NCI-H1436 treated with DMSO at 0.1 percent for 48 hours (cell line): Measurements from ENCODE around the gene OGG1.

Experiments used
- DNase-seq: peaks from one replicate; lab custom pipeline; 2025; lab: John Stamatoyannopoulos, UW

The OGG1 gene

DNA sequence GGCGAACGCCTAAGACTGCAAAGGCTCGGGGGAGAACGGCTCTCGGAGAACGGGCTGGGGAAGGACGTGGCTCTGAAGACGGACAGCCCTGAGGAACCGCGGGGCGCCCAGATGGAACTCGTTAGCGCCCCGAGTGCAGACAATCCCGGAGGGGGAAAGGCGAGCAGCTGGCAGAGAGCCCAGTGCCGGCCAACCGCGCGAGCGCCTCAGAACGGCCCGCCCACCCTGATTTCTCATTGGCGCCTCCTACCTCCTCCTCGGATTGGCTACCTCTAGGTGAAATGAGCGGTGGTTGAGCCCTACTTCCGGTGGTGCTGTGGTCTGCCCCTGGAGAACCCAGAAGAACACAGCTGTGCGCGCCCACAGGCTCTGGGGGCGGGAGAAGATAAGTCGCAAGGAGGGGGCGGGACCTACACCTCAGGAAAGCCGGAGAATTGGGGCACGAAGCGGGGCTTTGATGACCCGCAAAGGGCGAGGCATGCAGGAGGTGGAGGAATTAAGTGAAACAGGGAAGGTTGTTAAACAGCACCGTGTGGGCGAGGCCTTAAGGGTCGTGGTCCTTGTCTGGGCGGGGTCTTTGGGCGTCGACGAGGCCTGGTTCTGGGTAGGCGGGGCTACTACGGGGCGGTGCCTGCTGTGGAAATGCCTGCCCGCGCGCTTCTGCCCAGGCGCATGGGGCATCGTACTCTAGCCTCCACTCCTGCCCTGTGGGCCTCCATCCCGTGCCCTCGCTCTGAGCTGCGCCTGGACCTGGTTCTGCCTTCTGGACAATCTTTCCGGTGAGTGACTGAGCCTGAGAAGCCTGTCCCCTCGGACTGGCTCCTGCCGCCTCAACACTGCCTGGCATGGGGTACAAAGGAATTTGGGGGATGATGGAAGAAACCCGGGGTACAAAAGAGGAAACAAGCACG is at the start of gene OGG1:
TSS of gene OGG1 (plus strand) at position 308 of the 911 bp plus-strand sequence. CDS start at position 643, 335 bp downstream.
- peak; percentile 75 for DNase-seq

DNA sequence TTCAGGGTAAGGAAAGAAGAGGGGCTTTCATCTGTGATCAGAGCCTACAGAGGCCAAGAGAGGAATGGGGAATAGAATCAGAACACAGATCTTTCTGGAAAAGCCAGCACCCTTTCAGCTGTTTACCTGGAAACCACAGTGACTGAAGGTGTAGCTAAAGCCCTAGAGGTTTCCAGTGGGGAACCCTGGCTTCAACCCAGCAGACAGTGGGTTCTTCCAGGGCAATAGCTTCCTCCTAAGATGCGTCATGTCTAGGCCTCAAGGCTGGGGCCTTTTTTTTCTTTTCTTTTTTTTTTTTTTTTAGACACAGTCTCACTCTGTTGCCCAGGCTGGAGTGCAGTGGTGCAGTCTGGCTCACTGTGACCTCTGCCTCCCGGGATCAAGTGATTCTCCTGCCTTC is 49.2 kb upstream of the OGG1 start:
- DNase-seq, result no peak

DNA sequence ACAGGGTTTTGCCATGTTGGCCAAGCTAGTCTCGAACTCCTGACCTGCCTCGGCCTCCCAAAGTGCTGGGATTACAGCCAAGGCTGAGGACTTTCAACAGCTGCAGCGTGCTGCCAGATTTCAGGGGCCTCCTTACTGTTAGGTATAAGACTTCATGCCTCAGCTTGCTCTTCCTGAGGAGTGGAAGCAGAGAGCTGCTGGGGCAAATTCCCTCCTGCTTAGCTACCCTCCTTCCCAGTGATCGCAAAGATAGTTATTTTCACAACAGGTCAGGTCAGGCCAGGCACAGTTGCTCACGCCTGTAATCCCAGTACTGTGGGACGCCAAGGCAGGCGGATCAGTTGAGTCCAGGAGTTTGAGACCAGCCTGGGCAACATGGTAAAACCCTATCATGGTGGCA is 48.7 kb upstream of the OGG1 start:
- DNase-seq, result no peak

DNA sequence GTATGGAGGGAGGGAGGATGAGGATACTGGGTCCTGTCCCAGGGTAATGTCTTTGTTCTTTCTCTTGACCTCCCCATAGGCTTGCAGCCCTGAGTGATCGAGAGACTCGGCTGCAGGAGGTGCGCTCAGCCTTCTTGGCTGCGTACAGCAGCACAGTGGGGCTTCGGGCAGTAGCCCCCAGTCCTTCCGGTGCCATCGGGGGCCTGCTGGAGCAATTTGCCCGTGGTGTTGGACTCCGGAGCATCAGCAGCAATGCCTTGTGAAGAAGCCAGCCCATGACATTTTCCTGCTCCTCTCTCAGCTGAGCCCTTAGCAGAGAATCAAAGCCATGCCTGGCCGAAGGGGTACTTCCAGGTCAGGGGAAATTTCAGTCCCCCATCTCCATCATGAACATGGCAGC is 48.0 kb upstream of the OGG1 start:
- DNase-seq, result no peak

DNA sequence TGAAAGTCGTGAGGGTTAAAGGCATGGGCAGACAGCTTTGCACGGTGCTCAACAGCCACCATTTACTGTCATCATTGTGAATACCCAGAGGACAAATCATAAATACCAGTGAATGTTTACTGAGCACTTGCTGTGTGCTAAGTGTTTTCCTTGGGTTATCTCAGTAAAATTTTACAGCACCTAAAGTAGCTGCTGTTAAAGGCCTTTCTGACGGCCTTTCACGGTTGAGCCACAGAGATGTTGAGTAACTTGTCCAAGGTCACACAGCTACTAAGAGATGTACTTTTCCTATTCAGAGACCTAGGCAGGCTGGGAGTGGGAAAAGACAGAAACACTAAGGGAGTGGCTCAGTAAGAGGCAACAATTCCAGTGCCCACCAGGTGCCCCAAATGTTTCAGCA is 46.5 kb upstream of the OGG1 start:
- DNase-seq, result no peak

DNA sequence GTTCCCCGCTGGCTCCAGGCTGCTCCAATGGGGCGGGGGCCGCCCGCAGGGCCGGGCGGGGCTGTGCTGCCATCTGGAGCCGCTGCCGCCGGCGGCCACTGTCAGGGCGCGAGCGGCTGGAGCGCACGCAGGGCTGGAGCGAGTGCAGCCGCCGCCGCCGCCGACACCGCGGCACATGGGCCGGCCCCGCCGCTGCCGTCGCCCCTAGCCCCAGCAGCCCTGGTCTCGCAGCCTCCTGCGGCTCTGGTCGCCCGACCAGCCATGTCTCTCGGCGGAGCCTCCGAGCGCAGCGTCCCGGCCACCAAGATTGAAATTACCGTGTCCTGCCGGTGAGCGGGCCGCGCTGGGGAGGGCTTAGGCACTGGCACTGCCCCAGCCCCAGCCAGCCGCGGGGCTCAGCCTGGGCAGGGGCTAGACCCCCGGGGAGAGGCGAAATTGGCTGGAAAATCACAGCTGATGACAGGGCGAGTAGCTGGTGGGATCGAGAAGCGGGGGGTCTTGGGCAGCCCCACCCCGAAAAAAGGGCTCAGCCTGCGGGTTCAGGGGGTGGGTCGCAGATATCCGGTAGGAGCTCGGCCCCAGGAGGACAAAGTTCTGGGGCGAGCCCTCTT is 45.9 kb upstream of the OGG1 start, which contains the start of gene CPNE9:
TSS of gene CPNE9 (plus strand) at position 98 of the 611 bp plus-strand sequence. CDS start at position 262, 164 bp downstream.
- DNase-seq, result no peak

DNA sequence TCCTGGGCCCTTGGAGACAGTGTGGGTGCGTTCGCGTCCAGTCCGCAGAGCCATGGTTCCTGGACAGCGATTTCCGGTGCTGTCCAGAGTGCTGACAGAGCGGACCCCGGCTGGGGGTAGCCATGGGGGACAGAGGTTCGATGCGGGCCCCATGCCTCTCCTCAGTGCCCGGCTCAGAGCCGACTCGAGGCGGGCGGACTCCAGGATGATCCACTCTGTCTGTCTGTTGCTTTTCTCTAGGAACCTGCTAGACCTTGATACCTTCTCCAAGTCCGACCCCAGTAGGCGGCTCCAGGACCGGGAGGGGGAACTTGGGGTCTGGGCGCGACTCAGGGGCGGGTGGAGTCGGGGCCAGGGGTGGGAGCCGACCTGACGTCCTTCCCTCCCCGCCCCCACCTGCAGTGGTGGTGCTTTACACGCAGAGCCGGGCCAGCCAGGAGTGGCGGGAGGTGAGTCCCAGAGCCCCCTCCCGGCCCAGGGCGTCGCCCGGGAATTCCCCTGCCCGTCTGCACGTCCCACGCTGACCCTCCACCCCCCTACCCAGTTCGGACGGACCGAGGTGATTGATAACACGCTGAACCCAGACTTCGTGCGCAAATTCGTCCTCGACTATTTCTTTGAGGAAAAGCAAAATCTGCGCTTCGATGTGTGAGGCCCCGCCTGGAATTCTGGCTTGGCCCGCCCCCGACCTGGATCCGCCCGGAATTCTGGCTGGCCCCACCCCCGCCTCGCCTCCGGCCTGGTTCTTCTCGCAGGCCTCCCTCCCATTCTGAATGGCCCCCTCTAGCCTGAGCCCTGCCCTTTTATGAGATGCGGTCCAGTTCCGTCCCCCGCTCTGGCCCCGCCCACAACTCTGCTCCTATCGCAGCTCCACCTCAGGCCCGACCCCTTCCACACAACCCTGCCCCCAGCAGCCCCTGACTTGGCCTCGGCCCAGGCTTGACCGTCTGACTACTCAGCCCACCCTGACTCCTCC is 45.1 kb upstream of the OGG1 start:
- DNase-seq, result no peak

DNA sequence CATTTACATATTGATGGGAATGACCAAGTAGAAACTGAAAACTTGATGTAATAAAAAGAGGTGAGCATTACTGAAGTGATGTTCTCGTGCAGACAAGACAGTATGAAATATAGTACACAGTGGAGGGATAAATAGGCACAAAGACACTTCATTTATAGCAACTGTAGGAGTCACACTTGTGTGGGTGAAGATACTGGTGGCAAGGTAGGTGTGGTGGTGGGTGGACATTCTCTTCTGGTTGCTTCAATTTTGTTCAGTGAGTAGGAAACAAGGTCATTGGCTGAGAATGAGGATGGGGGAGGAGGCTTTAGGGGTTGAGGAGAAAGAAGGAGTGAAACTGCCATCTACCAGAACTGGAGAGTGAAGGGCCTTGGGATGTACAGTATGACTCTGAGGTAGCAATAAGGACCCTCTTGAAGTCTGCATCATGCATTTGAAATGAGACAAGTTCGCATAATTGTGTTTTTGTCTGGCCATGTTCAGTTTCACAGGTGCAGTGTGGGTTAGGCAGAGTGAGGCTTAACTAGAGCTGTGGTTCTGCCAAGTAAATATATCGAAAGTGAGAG is 39.5 kb upstream of the OGG1 start:
- no peak for DNase-seq

DNA sequence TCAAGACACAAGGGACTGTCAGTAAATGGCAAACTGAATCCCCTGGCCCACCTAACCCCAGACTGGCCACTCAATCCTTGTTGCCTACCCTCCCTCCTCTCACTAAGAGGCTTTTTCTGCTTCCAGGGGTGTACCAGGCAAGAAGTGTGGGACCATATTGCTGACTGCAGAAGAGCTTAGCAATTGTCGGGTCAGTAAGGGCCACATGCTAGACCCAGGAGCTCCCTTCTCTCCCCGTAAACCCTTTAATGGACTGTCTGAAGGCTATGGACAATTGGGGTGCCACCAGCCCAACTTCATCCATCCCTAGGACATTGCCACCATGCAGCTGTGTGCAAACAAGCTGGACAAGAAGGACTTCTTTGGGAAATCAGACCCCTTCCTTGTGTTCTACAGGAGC is 37.3 kb upstream of the OGG1 start:
- DNase-seq, result no peak

DNA sequence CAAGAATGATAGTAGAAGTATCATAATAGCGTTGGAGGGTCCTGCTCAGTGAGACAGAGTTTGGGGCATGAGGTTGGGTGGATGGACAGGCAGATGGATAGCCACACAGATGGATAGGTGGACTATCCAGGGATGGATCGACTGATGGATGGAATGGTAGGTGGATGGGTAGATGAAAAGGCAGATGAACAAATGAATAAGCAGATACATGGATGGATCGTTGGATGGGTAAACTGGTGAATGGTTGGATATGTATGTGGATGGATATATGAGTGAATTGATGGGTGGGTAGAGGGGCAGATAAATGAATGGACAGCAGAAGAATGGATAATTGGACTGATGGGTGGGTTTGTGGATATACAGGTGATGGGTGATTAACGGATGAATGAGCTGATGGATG is 36.6 kb upstream of the OGG1 start:
- no peak for DNase-seq

DNA sequence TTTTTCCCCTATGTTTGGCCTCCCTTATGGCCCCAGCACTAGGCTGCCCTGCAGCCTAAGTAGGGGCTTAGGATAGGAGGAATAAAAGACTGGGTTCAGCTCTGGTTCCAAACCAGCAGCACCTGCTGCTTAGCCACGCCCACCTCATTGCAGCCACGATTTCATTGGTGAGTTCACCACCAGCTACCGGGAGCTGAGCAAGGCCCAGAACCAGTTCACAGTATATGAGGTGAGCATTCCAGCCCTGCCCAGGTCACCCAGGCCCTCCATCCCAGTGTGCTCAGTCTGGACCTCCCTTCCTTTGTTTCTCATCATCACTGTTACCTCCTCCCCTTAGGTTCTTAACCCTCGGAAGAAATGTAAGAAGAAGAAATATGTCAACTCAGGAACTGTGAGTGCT is 34.6 kb upstream of the OGG1 start:
- DNase-seq, result no peak

DNA sequence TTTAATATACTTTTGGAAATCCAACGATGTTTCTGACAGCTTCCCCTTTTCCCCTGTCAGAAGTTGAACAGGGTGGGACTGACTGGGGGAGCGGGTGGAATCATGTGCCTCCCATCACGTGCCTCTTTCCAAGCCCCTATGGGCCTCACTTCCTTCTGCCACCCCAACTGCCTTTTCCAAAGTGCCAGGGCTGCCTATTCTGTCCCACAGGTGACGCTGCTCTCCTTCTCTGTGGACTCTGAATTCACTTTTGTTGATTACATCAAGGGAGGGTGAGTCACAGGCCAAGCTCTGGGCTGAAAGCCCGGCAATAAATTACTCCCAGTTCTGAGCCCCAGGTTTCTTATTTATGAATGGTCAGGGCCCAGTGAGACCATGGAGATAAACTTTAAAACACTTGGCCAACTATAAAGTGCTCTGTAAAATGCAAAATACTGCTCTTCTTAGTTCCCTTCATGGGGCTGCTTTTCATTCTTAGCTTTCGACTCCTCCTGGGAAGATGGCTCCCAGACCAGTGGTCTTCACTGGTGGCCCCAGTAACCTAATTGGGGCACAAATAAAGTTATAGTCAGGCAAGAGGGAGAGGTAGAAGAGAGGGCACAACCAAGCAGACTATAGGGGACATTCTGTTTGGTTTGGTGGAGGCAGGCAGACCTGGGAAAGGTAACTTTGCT is 33.9 kb upstream of the OGG1 start:
- no peak for DNase-seq

DNA sequence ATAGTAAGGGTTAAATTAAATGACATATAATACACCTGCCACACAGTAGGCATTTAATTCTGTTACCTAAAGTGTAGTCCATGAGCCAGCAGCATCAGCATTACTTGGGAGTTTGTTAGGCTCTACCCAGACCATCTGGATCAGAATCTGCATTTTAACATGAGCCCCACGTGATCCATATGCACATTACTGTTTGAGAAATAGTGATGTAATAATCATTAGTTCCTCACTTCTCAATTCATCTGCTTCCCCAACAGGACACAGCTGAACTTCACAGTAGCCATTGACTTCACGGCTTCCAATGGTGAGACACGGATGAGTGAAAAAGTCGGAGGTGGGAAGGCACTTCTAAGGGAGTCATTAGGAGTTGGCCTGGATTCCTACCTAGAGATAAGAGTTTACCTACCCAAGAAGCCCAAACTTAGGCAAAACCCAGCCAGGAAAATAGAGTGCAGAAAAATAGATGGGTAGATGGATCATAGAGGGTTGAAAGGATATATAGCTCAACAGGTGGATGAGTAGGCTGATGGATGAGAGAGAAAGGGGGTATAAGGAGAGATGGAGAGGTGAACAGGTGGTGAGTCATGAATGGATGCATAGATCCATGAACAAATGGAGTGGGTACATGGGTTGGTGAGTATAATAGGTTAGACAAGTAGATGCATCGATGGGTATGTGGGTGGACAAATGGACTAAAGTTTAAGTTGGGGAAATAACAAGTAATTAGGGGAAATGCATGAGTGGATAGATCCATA is 32.8 kb upstream of the OGG1 start:
- no peak for DNase-seq

DNA sequence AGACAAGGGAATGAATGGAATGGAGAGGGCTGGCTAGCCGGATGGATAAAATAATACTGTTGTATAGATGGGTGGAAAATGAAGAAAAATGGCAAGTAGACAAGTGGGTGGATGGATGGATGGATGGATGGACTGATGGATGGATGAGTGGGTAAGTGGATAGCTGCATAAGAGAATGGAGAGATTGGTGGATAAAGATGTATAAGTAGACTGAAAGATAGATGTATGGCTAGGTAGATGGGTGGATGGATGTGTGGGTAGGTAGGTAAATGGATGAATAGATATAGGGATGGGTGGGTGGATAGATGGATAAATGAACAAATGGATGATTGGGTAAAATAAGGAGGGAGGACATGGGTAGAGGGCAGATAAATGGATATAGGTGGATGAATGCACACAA is 32.2 kb upstream of the OGG1 start:
- no peak for DNase-seq

DNA sequence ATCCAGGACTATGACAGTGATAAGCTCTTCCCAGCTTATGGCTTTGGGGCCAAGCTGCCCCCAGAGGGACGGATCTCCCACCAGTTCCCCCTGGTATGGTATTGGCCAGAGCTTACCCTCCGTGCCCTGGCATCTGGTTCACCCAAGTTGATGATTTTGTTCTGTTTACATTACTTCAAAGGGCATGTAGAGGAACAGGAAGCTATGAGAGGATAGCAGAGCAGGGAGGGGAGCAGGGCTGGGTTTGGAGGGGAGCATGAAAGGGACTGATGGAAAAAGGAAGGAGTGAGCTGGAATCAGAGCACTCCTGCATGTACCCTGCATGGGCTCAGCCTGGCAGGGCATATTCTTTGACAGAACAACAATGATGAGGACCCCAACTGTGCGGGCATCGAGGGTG is 31.6 kb upstream of the OGG1 start:
- no peak for DNase-seq

DNA sequence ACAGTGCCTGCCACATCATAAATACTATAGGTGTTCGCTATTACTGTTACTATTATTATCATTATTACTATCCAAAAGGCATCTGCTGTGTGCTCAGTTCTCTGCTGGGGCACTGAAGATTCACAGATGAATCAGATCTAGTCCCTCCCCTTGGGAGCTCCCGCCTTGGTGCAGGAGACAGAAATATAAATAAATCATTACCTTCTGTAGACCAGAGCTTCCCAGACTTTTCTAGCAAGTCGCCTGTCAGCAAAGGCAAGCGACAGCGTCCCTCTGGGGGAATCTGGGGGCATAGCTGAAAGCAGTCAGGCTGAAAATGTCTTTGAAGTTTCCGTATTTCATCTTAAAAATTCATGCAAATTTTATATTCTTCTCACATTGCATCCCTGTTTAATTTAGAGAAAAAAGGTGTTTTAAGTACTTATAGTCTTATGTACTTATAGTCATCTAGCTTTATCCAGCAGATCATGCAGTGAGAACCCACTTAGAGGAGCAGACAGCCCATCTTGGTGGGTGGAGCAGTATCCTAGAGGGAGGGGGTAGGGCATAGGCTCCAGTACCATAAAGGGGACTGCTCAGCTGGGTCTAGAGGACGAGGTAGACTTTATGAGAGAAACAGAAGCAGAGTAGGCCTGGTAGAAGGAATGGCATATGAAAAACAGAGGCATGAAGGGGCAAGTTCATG is 28.6 kb upstream of the OGG1 start:
- no peak for DNase-seq

DNA sequence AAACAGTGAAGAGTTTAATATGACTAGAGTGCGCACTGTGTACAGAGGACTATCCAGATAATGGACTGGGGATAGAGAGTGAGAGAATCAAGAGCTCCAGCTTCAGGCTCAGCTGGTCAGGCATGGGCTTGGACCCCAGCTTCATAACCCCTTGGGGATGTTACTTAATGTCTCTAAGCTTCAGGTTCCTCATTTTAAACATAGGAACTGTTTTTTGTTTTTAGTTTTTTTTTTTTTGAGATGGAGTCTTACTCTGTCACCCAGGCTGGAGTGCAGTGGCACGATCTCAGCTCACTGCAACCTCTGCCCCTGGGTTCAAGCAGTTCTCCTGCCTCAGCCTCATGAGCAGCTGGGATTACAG is 28.1 kb upstream of the OGG1 start:
- no peak for DNase-seq

DNA sequence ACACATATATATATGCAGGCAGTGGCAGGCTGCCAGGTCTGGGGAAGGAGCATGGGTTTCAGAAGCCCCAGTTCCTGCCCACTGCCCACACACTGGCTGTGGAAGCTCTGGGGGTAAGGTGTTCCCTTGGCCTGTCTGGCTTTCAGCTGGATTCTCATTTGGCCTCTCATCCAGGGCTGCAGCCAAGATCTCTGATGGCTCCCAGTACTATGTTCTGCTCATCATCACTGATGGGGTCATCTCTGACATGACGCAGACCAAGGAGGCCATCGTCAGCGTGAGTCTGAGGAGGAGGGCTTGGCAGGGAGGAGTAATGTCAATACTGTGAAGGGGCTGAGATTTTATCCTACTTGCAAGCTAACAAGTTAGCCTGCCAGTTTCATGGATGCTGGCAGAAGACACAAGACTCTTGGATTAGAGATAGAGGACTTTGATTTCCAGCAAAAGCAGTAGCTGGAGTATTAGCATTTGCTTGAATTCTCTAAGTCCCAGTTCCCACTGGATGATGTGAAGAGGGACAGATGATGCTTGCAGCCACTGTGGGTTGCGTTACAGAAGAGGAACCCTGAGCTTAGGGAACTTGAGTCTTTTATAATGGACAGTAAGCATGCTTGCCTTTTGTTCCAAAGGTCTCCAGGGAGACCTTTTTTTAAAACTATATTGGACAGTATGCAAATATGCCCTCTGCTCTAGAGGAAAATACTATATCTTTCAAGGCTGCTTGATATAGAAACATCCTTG is 23.8 kb upstream of the OGG1 start:
- DNase-seq, result no peak

DNA sequence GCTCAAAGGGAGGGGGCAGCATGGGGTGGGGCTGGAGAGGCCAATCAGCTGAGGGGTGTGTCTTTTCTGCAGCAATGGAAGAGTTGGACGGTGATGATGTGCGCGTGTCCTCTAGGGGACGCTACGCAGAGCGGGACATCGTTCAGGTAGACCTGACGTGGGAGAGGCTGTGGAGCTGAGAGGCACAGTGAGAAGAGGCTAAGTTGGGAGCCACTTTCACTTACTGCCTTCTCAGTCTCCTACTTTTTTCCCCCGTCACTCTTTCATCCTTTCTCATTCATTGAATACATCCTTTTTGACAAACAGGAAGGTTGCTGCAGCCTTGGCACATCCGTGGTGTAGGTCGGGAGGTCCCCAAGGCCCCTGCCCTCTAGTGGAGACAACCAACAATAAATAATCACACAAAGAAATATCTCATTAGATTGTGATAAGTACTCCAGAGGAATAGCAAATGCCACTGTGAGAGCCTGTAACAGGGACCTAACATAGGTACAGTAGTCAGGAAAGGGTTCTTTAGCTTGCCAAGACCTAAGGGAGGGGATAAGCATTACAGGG is 22.6 kb upstream of the OGG1 start:
- DNase-seq, result no peak
